OCI-LY1 (cell line): ENCODE results near the gene PPIP5K2.

Source experiments
- H2AFZ ChIP-seq: fragments of 200-600 bp; sonication (generic), shearing (Covaris generic); 2 replicates; pipeline ENCODE4 v1.6.0; 2014; ENCODE audit warnings: antibody characterized with exemption, mild to moderate bottlenecking, low read length
- H3F3A ChIP-seq: fragments of 200-600 bp; sonication (generic), shearing (Covaris generic); 2 replicates; pipeline ENCODE4 v1.6.0; 2014; ENCODE audit warnings: mild to moderate bottlenecking, antibody characterized with exemption, low read length, moderate library complexity; ENCODE audit not compliant: insufficient read depth
- H3K27ac ChIP-seq: fragments of 200-600 bp; sonication (generic); 2 replicates; pipeline ENCODE4 v1.5.1; 2014; ENCODE audit warnings: low read length, mixed run types, mild to moderate bottlenecking, low read depth; ENCODE audit not compliant: poor library complexity, severe bottlenecking
- H3K27me3 ChIP-seq: fragments of 200-600 bp; sonication (generic); 2 replicates; pipeline ENCODE4 v1.6.0; 2014; ENCODE audit warnings: antibody characterized with exemption, mild to moderate bottlenecking, low read length, moderate library complexity; ENCODE audit not compliant: insufficient read depth
- H3K36me3 ChIP-seq: fragments of 200-600 bp; sonication (generic); 2 replicates; pipeline ENCODE4 v1.6.1; 2014; ENCODE audit warnings: mild to moderate bottlenecking, antibody characterized with exemption, low read length, moderate library complexity, mixed read lengths; ENCODE audit not compliant: insufficient read depth
- H3K4me1 ChIP-seq: fragments of 200-600 bp; sonication (generic); 2 replicates; pipeline ENCODE4 v1.5.1; 2014; ENCODE audit warnings: mild to moderate bottlenecking, low read length, moderate library complexity; ENCODE audit not compliant: insufficient read depth, severe bottlenecking
- H3K4me2 ChIP-seq: fragments of 200-600 bp; sonication (generic), shearing (Covaris generic); 2 replicates; pipeline ENCODE4 v1.6.1; 2014; ENCODE audit warnings: low read length
- H3K4me3 ChIP-seq: fragments of 200-600 bp; sonication (generic); 2 replicates; pipeline ENCODE4 v1.5.1; 2014; ENCODE audit warnings: low read length, low read depth, mild to moderate bottlenecking, mixed read lengths; ENCODE audit not compliant: poor library complexity, severe bottlenecking
- H3K79me2 ChIP-seq: fragments of 200-600 bp; shearing (Covaris generic); 2 replicates; pipeline ENCODE4 v1.6.1; 2016; ENCODE audit warnings: mixed run types, low read length, mixed read lengths; ENCODE audit not compliant: insufficient read depth
- H3K9ac ChIP-seq: fragments of 200-600 bp; sonication (generic), shearing (Covaris generic); 2 replicates; pipeline ENCODE4 v1.6.1; 2014; ENCODE audit warnings: mild to moderate bottlenecking, low read length, mixed read lengths
- H3K9me2 ChIP-seq: fragments of 200-600 bp; sonication (generic), shearing (Covaris generic); 2 replicates; pipeline ENCODE4 v1.6.1; 2014; ENCODE audit warnings: low read depth, mild to moderate bottlenecking, low read length, mixed read lengths
- H3K9me3 ChIP-seq: fragments of 200-600 bp; shearing (Covaris generic); 2 replicates; pipeline ENCODE4 v1.6.1; 2014; ENCODE audit warnings: low read length, mixed read lengths
- H4K20me1 ChIP-seq: fragments of 200-600 bp; sonication (generic), shearing (Covaris generic); 2 replicates; pipeline ENCODE4 v1.6.0; 2016; ENCODE audit warnings: mild to moderate bottlenecking, low read length; ENCODE audit not compliant: insufficient read depth
- EZH2 ChIP-seq: fragments of 200-600 bp; sonication (generic), shearing (Covaris generic); IDR thresholded peaks from 2 replicates; pipeline ENCODE4 v1.8.0; 2017; ENCODE audit warnings: borderline replicate concordance, mixed run types, mild to moderate bottlenecking, antibody characterized with exemption, low read length, moderate library complexity, mixed read lengths
- TF ChIP-seq, protein P1 (sequence below): fragments of 200-600 bp; sonication (generic), shearing (Covaris generic); IDR thresholded peaks from 2 replicates; pipeline ENCODE4 v1.5.1; 2017; ENCODE audit warnings: mild to moderate bottlenecking, antibody characterized with exemption, low read length, moderate library complexity, mixed read lengths

Gene PPIP5K2

DNA sequence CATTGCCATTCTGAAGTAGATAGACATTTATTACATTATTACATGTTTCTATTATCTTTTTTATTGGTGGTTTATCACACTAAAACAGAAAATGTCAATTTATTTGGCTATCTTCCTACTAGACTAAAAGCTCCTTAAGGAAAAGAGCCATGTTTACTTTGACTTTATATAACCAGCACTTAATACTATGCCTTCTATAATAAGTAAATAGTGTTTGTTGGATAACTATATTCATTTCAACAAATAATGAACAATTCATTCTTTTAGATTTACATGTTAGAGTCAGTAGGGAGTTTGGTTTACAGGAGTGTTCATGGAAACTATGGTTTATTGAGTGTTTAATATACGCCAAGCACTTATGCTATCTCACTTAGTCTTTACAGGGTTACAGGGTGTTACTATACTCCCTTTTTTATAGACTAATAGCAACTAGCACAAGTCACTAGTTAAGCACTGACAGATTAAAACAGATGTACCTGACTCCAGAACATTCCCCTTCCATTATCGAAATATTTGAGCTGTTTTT is 7.3 kb downstream of the PPIP5K2 start:
- peaks cover 31% of the 10 kb centered on the region for H3K36me3 ChIP-seq
- H3K4me2 ChIP-seq = no peak overlapping the region
- H3K4me3 ChIP-seq = no peak overlapping the region
- H3K4me1 ChIP-seq = peaks cover 10% of the 10 kb centered on the region
- no peak overlapping the region for H3K27ac ChIP-seq
- H3K9me3 ChIP-seq = no peaks in the 10 kb centered on the region
- no peak overlapping the region for H3K9ac ChIP-seq
- H3K79me2 ChIP-seq = peaks cover 76% of the 10 kb centered on the region
- H4K20me1 ChIP-seq = no peaks in the 10 kb centered on the region
- no peak overlapping the region for H2AFZ ChIP-seq
- no peaks in the 10 kb centered on the region for H3K9me2 ChIP-seq
- TF ChIP-seq EZH2 = no peak
- TF ChIP-seq, protein P1, sequence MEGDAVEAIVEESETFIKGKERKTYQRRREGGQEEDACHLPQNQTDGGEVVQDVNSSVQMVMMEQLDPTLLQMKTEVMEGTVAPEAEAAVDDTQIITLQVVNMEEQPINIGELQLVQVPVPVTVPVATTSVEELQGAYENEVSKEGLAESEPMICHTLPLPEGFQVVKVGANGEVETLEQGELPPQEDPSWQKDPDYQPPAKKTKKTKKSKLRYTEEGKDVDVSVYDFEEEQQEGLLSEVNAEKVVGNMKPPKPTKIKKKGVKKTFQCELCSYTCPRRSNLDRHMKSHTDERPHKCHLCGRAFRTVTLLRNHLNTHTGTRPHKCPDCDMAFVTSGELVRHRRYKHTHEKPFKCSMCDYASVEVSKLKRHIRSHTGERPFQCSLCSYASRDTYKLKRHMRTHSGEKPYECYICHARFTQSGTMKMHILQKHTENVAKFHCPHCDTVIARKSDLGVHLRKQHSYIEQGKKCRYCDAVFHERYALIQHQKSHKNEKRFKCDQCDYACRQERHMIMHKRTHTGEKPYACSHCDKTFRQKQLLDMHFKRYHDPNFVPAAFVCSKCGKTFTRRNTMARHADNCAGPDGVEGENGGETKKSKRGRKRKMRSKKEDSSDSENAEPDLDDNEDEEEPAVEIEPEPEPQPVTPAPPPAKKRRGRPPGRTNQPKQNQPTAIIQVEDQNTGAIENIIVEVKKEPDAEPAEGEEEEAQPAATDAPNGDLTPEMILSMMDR = no peak
- H3K27me3 ChIP-seq = no peaks in the 10 kb centered on the region
- no peaks in the 10 kb centered on the region for H3F3A ChIP-seq

DNA sequence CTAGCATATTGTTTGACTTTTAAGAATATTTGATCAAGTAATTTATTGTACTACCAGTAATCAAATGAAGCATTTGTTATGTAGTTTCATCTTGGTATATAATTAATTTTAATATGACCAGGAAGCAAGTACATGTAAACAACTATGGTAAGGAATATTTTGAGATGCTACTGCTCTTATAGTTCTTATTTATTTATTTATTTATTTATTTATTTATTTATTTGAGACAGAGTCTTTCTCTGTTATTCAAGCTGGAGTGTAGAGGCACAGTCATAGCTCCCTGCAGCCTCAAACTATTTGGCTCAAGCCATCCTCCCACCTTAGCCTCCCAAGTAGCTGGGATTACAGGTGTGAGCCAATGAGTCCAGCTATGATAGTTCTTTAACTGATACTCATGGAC is 8.1 kb downstream of the PPIP5K2 start:
- Histone ChIP-seq H3K4me2 (no peak overlapping the region), H3K27me3 (no peaks in the 10 kb centered on the region), H2AFZ (no peak overlapping the region), H3F3A (no peaks in the 10 kb centered on the region; the same call in 1 of the 2 replicates), H4K20me1 (no peaks in the 10 kb centered on the region), H3K9me3 (no peaks in the 10 kb centered on the region), H3K9me2 (no peaks in the 10 kb centered on the region), H3K4me1 (peaks cover 1% of the 10 kb centered on the region), H3K9ac (no peak overlapping the region), H3K4me3 (no peak overlapping the region), H3K79me2 (peaks cover 73% of the 10 kb centered on the region), H3K27ac (no peak overlapping the region), H3K36me3 (peaks cover 23% of the 10 kb centered on the region)
- TF ChIP-seq, protein P1 = no peak
- no peak for TF ChIP-seq EZH2

DNA sequence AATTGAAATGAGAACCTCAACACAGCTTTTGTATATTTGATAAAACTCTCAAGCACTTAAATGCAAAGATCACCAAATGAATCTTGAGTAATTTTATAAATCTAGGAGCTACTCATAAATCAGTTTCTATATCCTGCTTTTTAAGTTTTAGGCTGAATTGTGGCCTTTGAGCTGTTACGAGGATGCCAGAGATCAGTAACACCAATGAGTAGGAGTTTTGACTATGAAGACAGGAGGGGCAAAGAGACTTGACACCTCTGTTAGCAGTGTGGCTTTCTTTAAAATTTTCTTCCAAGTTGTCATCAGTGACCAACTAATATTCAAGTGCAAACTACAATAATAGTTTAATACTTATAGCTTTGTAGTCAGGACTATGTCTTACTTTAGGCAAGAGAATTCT is 12.6 kb downstream of the PPIP5K2 start:
- no peaks in the 10 kb centered on the region for H3K4me1 ChIP-seq
- no peak overlapping the region for H3K4me3 ChIP-seq
- H4K20me1 ChIP-seq = no peaks in the 10 kb centered on the region
- H3K79me2 ChIP-seq = peaks cover 33% of the 10 kb centered on the region
- H3K27ac ChIP-seq = no peak overlapping the region
- H3K36me3 ChIP-seq = peaks cover 30% of the 10 kb centered on the region
- no peak overlapping the region for H3K4me2 ChIP-seq
- no peak overlapping the region for H3K9ac ChIP-seq
- H3K9me3 ChIP-seq = no peaks in the 10 kb centered on the region
- no peaks in the 10 kb centered on the region for H3K27me3 ChIP-seq
- no peak for TF ChIP-seq EZH2
- TF ChIP-seq, protein P1 = no peak
- H3K9me2 ChIP-seq = no peaks in the 10 kb centered on the region
- H2AFZ ChIP-seq = no peak overlapping the region
- H3F3A ChIP-seq = no peaks in the 10 kb centered on the region; the same call in 1 of the 2 replicates
